A673 (cell line): ENCODE results near the gene ARX. TPM values are rescaled to one million over a fixed set of nuclear protein-coding genes. Genes with fewer than 3 reads are reported as not detected.

ENCODE experiments used
- BruUV-seq: library from RNA; stranded (reverse); fragments of 400-500 nt; replicated peaks from 2 replicates; lab custom pipeline; 2021; lab: Mats Ljungman, UMichigan
- CTCF ChIA-PET: fragments of 300-600 bp; sonication (Branson Sonifier 250); formaldehyde crosslinking; loops from one replicate; lab custom pipeline; 2022; ENCODE audit warnings: antibody characterized with exemption; lab: Charles Lee
- POLR2A ChIA-PET: fragments of 300-600 bp; sonication (Branson Sonifier 250); formaldehyde crosslinking; loops from one replicate; lab custom pipeline; 2022; ENCODE audit warnings: antibody characterized with exemption; ENCODE audit not compliant: low non-redundant PET; lab: Charles Lee
- DNase-seq: peaks from one replicate; pipeline ENCODE4 v3.0.0-alpha.2; 2015; ENCODE audit warnings: low spot score
- H3K27ac ChIP-seq: fragments of 200-600 bp; sonication (generic); 2 replicates; pipeline ENCODE4 v1.5.1; 2016; ENCODE audit warnings: mixed run types, low read depth, mild to moderate bottlenecking, mixed read lengths, antibody characterized with exemption, low read length; ENCODE audit not compliant: poor library complexity, severe bottlenecking
- H3K27me3 ChIP-seq: fragments of 200-600 bp; sonication (generic); replicated peaks from 2 replicates; pipeline ENCODE4 v1.6.1; 2017; ENCODE audit warnings: mixed run types, low read depth, mild to moderate bottlenecking, mixed read lengths, antibody characterized with exemption, low read length; ENCODE audit not compliant: insufficient read depth, poor library complexity
- H3K36me3 ChIP-seq: fragments of 200-600 bp; sonication (generic); 2 replicates; pipeline ENCODE4 v1.6.1; 2016; ENCODE audit warnings: mixed run types, mild to moderate bottlenecking, mixed read lengths, antibody characterized with exemption, low read length; ENCODE audit not compliant: insufficient read depth, poor library complexity, severe bottlenecking
- H3K4me1 ChIP-seq: fragments of 200-600 bp; sonication (generic); 2 replicates; pipeline ENCODE4 v1.6.1; 2017; ENCODE audit warnings: mixed run types, mild to moderate bottlenecking, mixed read lengths, antibody characterized with exemption, low read length; ENCODE audit not compliant: insufficient read depth, poor library complexity, severe bottlenecking
- H3K4me3 ChIP-seq: fragments of 200-600 bp; sonication (generic); 2 replicates; pipeline ENCODE4 v1.5.1; 2016; ENCODE audit warnings: low read depth, mixed run types, mild to moderate bottlenecking, mixed read lengths, low read length; ENCODE audit not compliant: poor library complexity, severe bottlenecking
- H3K9me3 ChIP-seq: fragments of 200-600 bp; sonication (generic); 2 replicates; pipeline ENCODE4 v1.6.1; 2016; ENCODE audit warnings: mixed run types, low read depth, mild to moderate bottlenecking, mixed read lengths, antibody characterized with exemption, low read length; ENCODE audit not compliant: poor library complexity, severe bottlenecking
- CTCF ChIP-seq: fragments of 300-800, 200-600 bp; sonication (generic); conservative IDR thresholded peaks from 2 replicates; pipeline ENCODE4 v1.5.1; 2017; ENCODE audit warnings: low read depth, mild to moderate bottlenecking, antibody characterized with exemption, low read length, moderate library complexity, mixed read lengths
- EZH2 ChIP-seq: fragments of 200-600 bp; sonication (generic); IDR thresholded peaks from 2 replicates; pipeline ENCODE4 v1.6.1; 2017; ENCODE audit warnings: borderline replicate concordance, low read depth, mild to moderate bottlenecking, mixed read lengths, antibody characterized with exemption, low read length; ENCODE audit not compliant: poor library complexity, severe bottlenecking
- intact Hi-C: fragments of 100-400 bp; cut with micrococcal nuclease; formaldehyde crosslinking; loops from one replicate; pipeline ENCODE4 v1.10.0; 2022; ENCODE audit not compliant: unreplicated experiment
- total RNA-seq: library from RNA; stranded (reverse); gene quantifications from 2 replicates; pipeline ENCODE4 v1.2.3, GENCODE V29; 2021

The ARX gene
- total RNA-seq, 1 experiment from 2014 or later, result 32.0 TPM

- ChIA-PET CTCF (no interaction called here), POLR2A (no interaction called here)
- H3K4me3 ChIP-seq, result no peak overlapping the region
- no peaks in the 10 kb centered on the region for H3K27me3 ChIP-seq
- no peaks in the 10 kb centered on the region for H3K9me3 ChIP-seq
- H3K4me1 ChIP-seq, result peaks cover 22% of the 10 kb centered on the region
- no peak overlapping the region for H3K27ac ChIP-seq
- DNase-seq, result no peak
- TF ChIP-seq EZH2 (no peak), CTCF (no peak)
- BruUV-seq, result no TSS peak
- peaks cover 30% of the 10 kb centered on the region for H3K36me3 ChIP-seq
- intact Hi-C loops, result no loop called here
These were observed 11.2 kb downstream of the ARX start for GRCh38 chrX:25004485-25005032.

- H3K27me3 ChIP-seq, result no peaks in the 10 kb centered on the region
These were observed 11.7 kb downstream of the ARX start for GRCh38 chrX:25004040-25004439.

GRCh38 chrX:25003066-25003849, 12.5 kb downstream of the ARX start:
- intact Hi-C loops, result no loop called here
- no peak for TF ChIP-seq EZH2
- no peak for TF ChIP-seq CTCF
- Histone ChIP-seq H3K36me3 (peaks cover 26% of the 10 kb centered on the region), H3K27ac (no peak overlapping the region), H3K4me3 (no peak overlapping the region), H3K4me1 (peaks cover 26% of the 10 kb centered on the region), H3K9me3 (no peaks in the 10 kb centered on the region), H3K27me3 (no peaks in the 10 kb centered on the region)
- no TSS peak for BruUV-seq
- POLR2A ChIA-PET, result no interaction called here
- CTCF ChIA-PET, result interaction anchor here (0.6 kb wide), 1 partner anchor 102 kb away, joined by 4 read pairs; no protein-coding TSS in a partner anchor
- no peak for DNase-seq

More at GRCh38 chrX:25004040-25004439, 11.7 kb downstream of the ARX start:
- ChIA-PET CTCF (interaction anchor here (0.6 kb wide), 1 partner anchor 101 kb away, joined by 4 read pairs; no protein-coding TSS in a partner anchor), POLR2A (no interaction called here)
- intact Hi-C loops, result no loop called here
- Histone ChIP-seq H3K36me3 (peaks cover 30% of the 10 kb centered on the region), H3K9me3 (no peaks in the 10 kb centered on the region), H3K4me1 (peaks cover 24% of the 10 kb centered on the region), H3K27ac (no peak overlapping the region), H3K4me3 (no peak overlapping the region)
- TF ChIP-seq CTCF (no peak), EZH2 (no peak)
- TSS peak; percentile 43 for BruUV-seq
- no peak for DNase-seq
